ENCODE results near the gene IGFALS. TPM values are rescaled to one million over a fixed set of nuclear protein-coding genes. Genes with fewer than 3 reads are reported as not detected.

Gene IGFALS
- total and polyA plus RNA-seq, 2 experiments from 2014 or later, result 0.16 TPM; not detected in 1

GRCh38 chr16:1821861-1822611 is 28.5 kb upstream of the IGFALS start:
- DNase-seq (ENCODE audit: low spot score), result no peak
- Histone ChIP-seq H3K9me2 (ENCODE audit: insufficient read depth) (no peaks in the 10 kb centered on the region), H3K27me3 (ENCODE audit: insufficient read depth) (no peaks in the 10 kb centered on the region), H3K4me1 (ENCODE audit: insufficient read depth) (no peaks in the 10 kb centered on the region; the same call in 1 of the 2 replicates), H3K79me2 (replicated peaks; ENCODE audit: insufficient read depth) (peaks cover 6% of the 10 kb centered on the region; the same call in 1 of the 2 replicates), H3K27ac (ENCODE audit: low read depth) (no peak overlapping the region), H3F3A (replicated peaks; ENCODE audit: low read depth) (0 out of 2 replicates have a peak, but pooled peaks cover 6% of the 10 kb centered on the region), H2AFZ (no peak overlapping the region), H3K4me2 (no peak overlapping the region), H4K20me1 (replicated peaks; ENCODE audit: insufficient read depth) (no peaks in the 10 kb centered on the region; the same call in 1 of the 2 replicates), H3K36me3 (ENCODE audit: insufficient read depth) (no peaks in the 10 kb centered on the region), H3K4me3 (no peak overlapping the region)
- ATAC-seq, result no peak
- Mint-ChIP-seq H3K36me3 (ENCODE audit: low read depth) (no peaks in the 10 kb centered on the region), H3K9me3 (no peaks in the 10 kb centered on the region), H3K27ac (no peak overlapping the region), H3K4me1 (no peaks in the 10 kb centered on the region; the same call in 2 of the 3 replicates), H3K27me3 (ENCODE audit: insufficient read depth, low read depth, poor library complexity) (peaks cover 8% of the 10 kb centered on the region), H3K4me3 (no peak overlapping the region)
- TF ChIP-seq EZH2phosphoT487 (IDR thresholded peaks at IDR 0.05; ENCODE audit: unreplicated experiment) (no peak), ZNF114 (CRISPR knock-in tag; IDR thresholded peaks at IDR 0.05) (no peak), POLR2AphosphoS5 (IDR thresholded peaks at IDR 0.05; ENCODE audit: low read depth) (no peak)

- H3K4me1 ChIP-seq (ENCODE audit: insufficient read depth), result no peaks in the 10 kb centered on the region; the same call in 1 of the 2 replicates
- H3K36me3 ChIP-seq (ENCODE audit: insufficient read depth), result no peaks in the 10 kb centered on the region
- no peaks in the 10 kb centered on the region for H3K27me3 ChIP-seq (ENCODE audit: insufficient read depth)
- ATAC-seq (no peak), DNase-seq (ENCODE audit: low spot score) (no peak)
- 0 out of 2 replicates have a peak, but pooled peaks cover 6% of the 10 kb centered on the region for H3F3A ChIP-seq (replicated peaks; ENCODE audit: low read depth)
- Mint-ChIP-seq H3K36me3 (ENCODE audit: low read depth) (no peaks in the 10 kb centered on the region), H3K27ac (no peak overlapping the region), H3K4me3 (no peak overlapping the region), H3K4me1 (no peaks in the 10 kb centered on the region; the same call in 2 of the 3 replicates), H3K27me3 (ENCODE audit: insufficient read depth, low read depth, poor library complexity) (peaks cover 4% of the 10 kb centered on the region), H3K9me3 (no peaks in the 10 kb centered on the region)
- no peak overlapping the region for H3K27ac ChIP-seq (ENCODE audit: low read depth)
- no peak overlapping the region for H2AFZ ChIP-seq
- H4K20me1 ChIP-seq (replicated peaks; ENCODE audit: insufficient read depth), result no peaks in the 10 kb centered on the region; the same call in 1 of the 2 replicates
- H3K79me2 ChIP-seq (replicated peaks; ENCODE audit: insufficient read depth), result peaks cover 6% of the 10 kb centered on the region; the same call in 1 of the 2 replicates
- H3K4me2 ChIP-seq, result no peak overlapping the region
- H3K4me3 ChIP-seq, result no peak overlapping the region
- no peaks in the 10 kb centered on the region for H3K9me2 ChIP-seq (ENCODE audit: insufficient read depth)
- TF ChIP-seq ZNF462 (CRISPR knock-in tag; IDR thresholded peaks at IDR 0.05), result no peak
- no peak for TF ChIP-seq ZNF331 (CRISPR knock-in tag; IDR thresholded peaks at IDR 0.05; ENCODE audit: low read depth)
- TF ChIP-seq EZH2 (IDR thresholded peaks at IDR 0.05; ENCODE audit: low read depth, unreplicated experiment), result no peak
- no peak for TF ChIP-seq ETS1 (IDR thresholded peaks at IDR 0.05)
- no peak for TF ChIP-seq EZH2phosphoT487 (IDR thresholded peaks at IDR 0.05; ENCODE audit: unreplicated experiment)
- TF ChIP-seq NANOG (IDR thresholded peaks at IDR 0.05; ENCODE audit: borderline replicate concordance), result no peak
- no peak for TF ChIP-seq JUNB (IDR thresholded peaks at IDR 0.05; ENCODE audit: unreplicated experiment)
- no peak for TF ChIP-seq POLR2AphosphoS5 (IDR thresholded peaks at IDR 0.05; ENCODE audit: low read depth)
- TF ChIP-seq REST (IDR thresholded peaks at IDR 0.05; ENCODE audit: unreplicated experiment), result no peak
Observed at GRCh38 chr16:1820946-1821290, 27.4 kb upstream of the IGFALS start.

All from GM23338 (cell line).